ENCODE measurements around the gene PCDHAC2. TPM values are rescaled to one million over a fixed set of nuclear protein-coding genes. Genes with fewer than 3 reads are reported as not detected.

Gene PCDHAC2
- total RNA-seq, 1 donor from 2014 or later: not detected

DNA sequence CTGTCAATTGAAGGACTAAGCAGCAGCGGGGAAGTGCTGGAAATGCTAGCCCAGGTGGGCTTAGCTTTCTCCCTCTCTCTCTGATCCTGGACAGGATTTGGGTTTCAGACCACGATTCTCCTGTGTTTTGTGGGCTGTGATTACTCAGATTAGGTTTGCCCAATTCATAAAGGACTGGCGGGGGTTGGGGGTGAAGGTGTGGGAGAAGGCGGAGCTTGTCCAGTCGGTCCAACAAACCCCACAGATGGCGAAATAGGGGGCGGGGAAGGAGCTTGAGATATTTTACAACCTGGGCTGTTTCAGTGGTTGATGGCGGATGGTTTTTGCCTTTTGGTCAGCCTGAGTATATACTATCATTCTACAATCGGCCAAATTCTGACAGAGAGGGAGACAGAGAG lies 35.2 kb downstream of the PCDHAC2 start:
- intact Hi-C loops (cut with micrococcal nuclease): no loop called here
- no peak overlapping the region for H3K4me3 Mint-ChIP-seq
- no peak overlapping the region for H3K27ac Mint-ChIP-seq

DNA sequence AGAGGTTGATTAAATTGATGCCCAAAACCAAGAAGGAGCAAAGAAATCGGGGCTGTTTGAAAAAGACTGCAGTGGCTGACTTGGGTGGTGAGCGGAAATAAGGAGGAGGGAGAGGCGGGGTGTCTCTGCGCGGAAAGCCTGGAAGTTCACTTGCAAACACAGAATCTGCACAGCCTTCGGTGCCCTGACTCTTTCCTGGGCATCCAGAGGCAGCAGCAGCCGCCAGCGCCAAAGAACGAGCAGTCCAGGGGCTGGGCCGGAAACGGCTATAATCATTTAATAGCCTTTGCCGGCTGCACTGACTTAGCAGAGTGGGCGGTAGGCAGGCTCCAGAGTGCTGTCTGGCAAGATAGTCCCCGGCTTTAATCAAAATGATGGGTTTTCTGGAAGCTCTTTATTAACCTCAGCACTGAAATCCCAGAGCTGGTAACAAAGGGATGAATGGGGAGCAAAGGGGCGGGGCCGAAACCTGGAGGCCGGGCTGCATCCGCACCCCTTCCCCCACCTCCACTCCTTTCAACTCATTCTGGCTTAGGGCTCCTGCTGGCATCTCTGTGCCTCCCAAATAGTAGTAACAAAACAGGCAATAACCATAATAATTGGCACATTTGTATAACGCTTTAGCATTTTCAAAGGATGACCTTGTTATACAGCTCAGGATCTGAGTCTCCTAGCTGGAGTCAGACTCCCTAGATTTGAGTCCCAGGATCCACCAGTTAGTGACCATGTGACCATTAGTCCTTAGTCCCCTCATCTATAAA lies 35.7 kb downstream of the PCDHAC2 start:
- DNase-seq: no peak
- no peak overlapping the region for H3K4me3 Mint-ChIP-seq
- H3K36me3 Mint-ChIP-seq (ENCODE audit: low read depth): no peaks in the 10 kb centered on the region
- H3K9me3 Mint-ChIP-seq: no peaks in the 10 kb centered on the region
- peaks cover 17% of the 10 kb centered on the region for H3K27me3 Mint-ChIP-seq
- H3K27ac Mint-ChIP-seq: no peak overlapping the region
- no peaks in the 10 kb centered on the region for H3K4me1 Mint-ChIP-seq
- intact Hi-C loops (cut with micrococcal nuclease): no loop called here

More for the DNA sequence above, 35.2 kb downstream of the PCDHAC2 start:
- Mint-ChIP-seq H3K27me3 (peaks cover 17% of the 10 kb centered on the region), H3K9me3 (no peaks in the 10 kb centered on the region), H3K4me1 (no peaks in the 10 kb centered on the region), H3K36me3 (ENCODE audit: low read depth) (no peaks in the 10 kb centered on the region)
- no peak for DNase-seq

DNA sequence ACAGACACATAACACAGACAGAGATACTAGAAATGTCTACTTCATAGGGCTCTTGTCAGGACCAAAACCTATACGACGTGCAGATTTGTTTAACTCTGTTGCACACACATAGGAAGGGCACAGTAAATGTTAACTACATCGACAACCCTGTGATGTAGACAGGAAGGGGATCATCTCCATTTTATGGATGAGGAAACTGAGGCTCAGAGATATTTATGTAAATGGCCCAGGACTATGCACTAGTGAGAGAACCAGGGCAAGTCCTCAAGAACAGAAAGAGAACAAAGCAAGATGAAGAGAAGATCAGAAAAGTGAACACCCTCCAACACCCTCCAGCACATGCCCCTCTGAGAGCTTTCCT lies 36.3 kb downstream of the PCDHAC2 start:
- Mint-ChIP-seq H3K4me3 (no peak overlapping the region), H3K27ac (no peak overlapping the region), H3K4me1 (no peaks in the 10 kb centered on the region), H3K36me3 (ENCODE audit: low read depth) (no peaks in the 10 kb centered on the region), H3K9me3 (no peaks in the 10 kb centered on the region), H3K27me3 (peaks cover 17% of the 10 kb centered on the region)
- no peak for DNase-seq
- intact Hi-C loops (cut with micrococcal nuclease): no loop called here

DNA sequence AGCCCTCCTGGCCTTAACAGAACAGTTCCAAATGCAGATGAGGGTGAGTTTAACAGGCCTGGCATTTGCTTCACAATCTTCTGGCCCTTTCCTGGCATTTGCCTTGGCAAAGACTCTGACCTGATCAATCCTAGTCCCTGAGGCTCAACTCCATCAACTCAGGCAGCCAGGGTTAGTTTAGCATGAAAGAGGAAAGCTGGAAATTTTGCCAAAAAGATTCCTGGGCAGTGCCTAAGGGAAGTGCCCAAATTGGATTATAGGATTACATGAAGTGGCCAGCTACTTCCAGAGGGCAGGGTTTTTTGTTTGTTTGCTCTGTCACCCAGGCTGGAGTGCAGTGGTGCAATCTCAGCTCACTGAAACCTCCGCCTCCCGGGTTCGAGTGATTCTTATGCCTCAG lies 36.8 kb downstream of the PCDHAC2 start:
- intact Hi-C loops (cut with micrococcal nuclease): no loop called here
- H3K4me1 Mint-ChIP-seq: no peaks in the 10 kb centered on the region

DNA sequence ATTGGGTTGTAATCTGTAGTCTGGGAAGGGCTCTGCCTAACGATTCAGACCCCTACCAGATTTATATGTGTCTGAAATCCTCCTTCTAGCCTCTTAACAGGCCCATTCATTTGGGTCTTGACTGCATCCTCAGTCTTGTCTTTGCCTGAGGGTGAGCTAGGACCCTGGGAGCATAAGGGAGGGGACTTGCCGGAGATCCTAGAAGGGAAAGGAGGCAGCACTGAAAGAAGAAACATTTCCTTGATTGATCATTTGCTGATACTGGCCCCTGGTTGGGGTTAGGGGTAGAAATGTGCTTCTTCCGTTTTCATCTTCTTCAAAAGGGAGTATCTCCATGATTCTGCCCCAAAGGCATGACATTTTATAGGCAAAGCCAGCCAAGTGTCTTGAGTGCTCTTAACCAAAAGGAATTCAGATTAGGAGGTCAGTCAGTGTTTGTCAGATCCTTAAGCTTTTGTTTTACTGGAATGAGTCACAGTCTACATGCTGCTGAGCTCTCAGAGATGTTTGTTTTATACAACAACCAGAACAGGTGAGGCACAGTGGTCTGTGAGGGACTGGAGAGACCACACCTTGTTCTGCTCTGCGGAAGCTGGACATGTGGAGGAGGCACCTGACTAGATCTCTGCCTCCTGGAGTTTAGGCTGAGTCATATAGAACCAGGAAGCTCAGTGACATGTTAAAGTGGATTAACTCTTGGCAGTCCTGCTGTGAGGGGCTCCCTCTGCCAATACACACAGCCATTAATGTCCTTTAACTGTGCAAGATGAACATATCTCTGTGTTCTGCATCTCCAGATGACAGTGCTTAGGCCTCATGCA lies 37.7 kb downstream of the PCDHAC2 start:
- Mint-ChIP-seq H3K36me3 (ENCODE audit: low read depth) (no peaks in the 10 kb centered on the region), H3K4me1 (no peaks in the 10 kb centered on the region), H3K4me3 (no peak overlapping the region), H3K27ac (no peak overlapping the region), H3K9me3 (no peaks in the 10 kb centered on the region), H3K27me3 (peaks cover 17% of the 10 kb centered on the region)
- intact Hi-C loops (cut with micrococcal nuclease): no loop called here
- DNase-seq: no peak

More for the DNA sequence above, 36.8 kb downstream of the PCDHAC2 start:
- Mint-ChIP-seq H3K27ac (no peak overlapping the region), H3K36me3 (ENCODE audit: low read depth) (no peaks in the 10 kb centered on the region), H3K27me3 (peaks cover 17% of the 10 kb centered on the region), H3K9me3 (no peaks in the 10 kb centered on the region), H3K4me3 (no peak overlapping the region)
- no peak for DNase-seq

DNA sequence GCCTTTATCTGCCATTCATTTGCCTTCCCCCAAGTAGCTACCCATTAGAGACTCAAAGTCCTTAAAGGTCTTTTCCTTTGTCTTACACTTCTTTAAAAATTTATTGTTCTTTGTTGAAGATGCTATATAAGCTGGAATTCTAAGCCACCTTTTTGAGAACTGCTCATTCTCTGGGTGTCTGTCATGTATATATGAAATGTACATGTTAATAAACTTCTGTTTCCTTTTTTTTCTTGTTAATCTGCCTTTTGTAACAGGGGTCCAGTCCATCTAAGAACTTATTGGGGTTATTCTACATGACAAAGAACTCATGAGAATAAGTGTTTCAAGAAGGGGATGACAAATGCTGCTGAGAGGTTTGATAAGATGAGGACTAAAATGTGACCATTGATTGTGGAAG lies 41.5 kb downstream of the PCDHAC2 start:
- no peaks in the 10 kb centered on the region for H3K36me3 Mint-ChIP-seq (ENCODE audit: low read depth)
- intact Hi-C loops (cut with micrococcal nuclease): no loop called here
- DNase-seq: no peak
- no peak overlapping the region for H3K27ac Mint-ChIP-seq
- H3K9me3 Mint-ChIP-seq: no peaks in the 10 kb centered on the region
- no peaks in the 10 kb centered on the region for H3K27me3 Mint-ChIP-seq
- no peaks in the 10 kb centered on the region for H3K4me1 Mint-ChIP-seq
- H3K4me3 Mint-ChIP-seq: no peak overlapping the region

DNA sequence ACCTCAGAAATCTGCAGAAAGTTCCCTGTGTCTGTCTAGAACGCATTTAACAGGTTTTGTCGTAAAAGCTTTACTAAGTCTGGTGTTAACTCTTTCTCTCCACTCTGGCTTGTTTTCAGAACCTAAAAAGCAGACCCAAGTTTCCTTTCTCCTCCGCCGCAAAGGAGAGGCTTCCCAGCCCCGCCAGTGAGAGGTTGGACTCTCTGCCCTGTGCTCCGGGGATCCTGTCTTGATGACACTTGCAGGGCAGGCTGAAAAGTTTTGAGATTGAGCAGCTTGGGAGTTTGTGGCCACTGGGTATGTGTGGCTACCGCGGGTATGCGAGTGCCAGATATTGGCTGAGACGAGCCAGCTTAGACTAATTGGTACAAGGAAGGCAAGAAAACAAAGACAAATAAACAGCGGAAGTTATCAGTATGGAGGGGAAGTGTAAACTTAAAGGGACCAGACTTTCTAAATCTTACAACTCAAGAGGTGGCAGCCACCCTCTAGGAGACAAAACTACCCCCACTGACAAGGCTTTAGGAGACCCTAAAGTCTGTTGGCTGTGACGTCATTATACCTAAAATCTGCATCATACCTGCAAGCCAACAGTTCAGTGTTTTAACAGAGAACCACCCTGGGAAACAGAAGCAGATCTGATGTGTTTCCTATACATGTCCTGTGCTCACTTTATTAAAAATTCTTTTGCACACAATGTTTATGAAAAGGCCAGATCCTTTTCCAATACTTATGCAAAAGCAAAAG lies 43.9 kb downstream of the PCDHAC2 start:
- no peaks in the 10 kb centered on the region for H3K9me3 Mint-ChIP-seq
- no peaks in the 10 kb centered on the region for H3K27me3 Mint-ChIP-seq
- no peak overlapping the region for H3K27ac Mint-ChIP-seq
- intact Hi-C loops (cut with micrococcal nuclease): no loop called here
- H3K36me3 Mint-ChIP-seq (ENCODE audit: low read depth): no peaks in the 10 kb centered on the region
- H3K4me1 Mint-ChIP-seq: no peaks in the 10 kb centered on the region
- no peak for DNase-seq
- H3K4me3 Mint-ChIP-seq: no peak overlapping the region

DNA sequence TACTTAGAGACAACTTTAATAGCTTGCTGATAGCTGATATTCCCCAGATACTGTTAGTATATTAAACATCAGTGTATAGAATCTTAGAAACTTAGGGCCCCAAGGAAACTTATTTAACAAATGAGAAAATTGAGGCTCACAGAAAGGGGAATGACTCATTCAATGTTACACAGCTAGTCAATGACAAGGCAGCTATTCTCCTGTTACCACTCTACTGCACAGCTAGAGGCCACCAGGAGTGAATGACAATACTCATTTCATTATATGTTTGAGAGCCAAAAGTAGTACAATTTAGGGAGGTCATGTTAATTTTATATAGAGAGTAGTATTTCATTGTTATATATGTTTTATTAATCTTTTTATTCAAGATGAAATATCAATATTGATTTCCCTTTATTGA lies 51.7 kb downstream of the PCDHAC2 start:
- no peaks in the 10 kb centered on the region for H3K9me3 Mint-ChIP-seq
- H3K4me3 Mint-ChIP-seq: no peak overlapping the region
- H3K27me3 Mint-ChIP-seq: no peaks in the 10 kb centered on the region
- intact Hi-C loops (cut with micrococcal nuclease): no loop called here
- no peaks in the 10 kb centered on the region for H3K4me1 Mint-ChIP-seq
- no peak for DNase-seq
- H3K36me3 Mint-ChIP-seq (ENCODE audit: low read depth): no peaks in the 10 kb centered on the region
- no peak overlapping the region for H3K27ac Mint-ChIP-seq

Other genes starting within 250 kb of the PCDHAC2 start
- not detected in 2 replicates for gene PCDHA1, start 180.3 kb upstream of the PCDHAC2 start, total RNA-seq
- not detected in 2 replicates for gene PCDHA2, start 171.6 kb upstream of the PCDHAC2 start, total RNA-seq
- not detected in 2 replicates for gene PCDHA3, start 165.4 kb upstream of the PCDHAC2 start, total RNA-seq
- not detected in 2 replicates for gene PCDHA4, start 159.4 kb upstream of the PCDHAC2 start, total RNA-seq
- not detected in 2 replicates for gene PCDHA5, start 144.9 kb upstream of the PCDHAC2 start, total RNA-seq
- not detected in 2 replicates for gene PCDHA6, start 138.5 kb upstream of the PCDHAC2 start, total RNA-seq
- not detected in 2 replicates for gene PCDHA7, start 132.2 kb upstream of the PCDHAC2 start, total RNA-seq
- gene PCDHA8, start 125.3 kb upstream of the PCDHAC2 start, total RNA-seq: not detected in 2 replicates
- not detected in 2 replicates for gene PCDHA9, start 118.1 kb upstream of the PCDHAC2 start, total RNA-seq
- gene PCDHA10, start 110.6 kb upstream of the PCDHAC2 start, total RNA-seq: not detected in 2 replicates
- not detected in 2 replicates for gene PCDHA11, start 97.5 kb upstream of the PCDHAC2 start, total RNA-seq
- not detected in 2 replicates for gene PCDHA12, start 91.2 kb upstream of the PCDHAC2 start, total RNA-seq
- not detected in 2 replicates for gene PCDHA13, start 84.4 kb upstream of the PCDHAC2 start, total RNA-seq
- not detected in 2 replicates for gene PCDHAC1, start 40.2 kb upstream of the PCDHAC2 start, total RNA-seq
- not detected in 2 replicates for gene PCDHB1, start 84.9 kb downstream of the PCDHAC2 start, total RNA-seq
- 0.19 TPM in 1 of 2 replicates, not detected in the other for gene PCDHB2, start 128.1 kb downstream of the PCDHAC2 start, total RNA-seq
- gene PCDHB3, start 134.0 kb downstream of the PCDHAC2 start, total RNA-seq: not detected in 2 replicates
- not detected in 2 replicates for gene PCDHB4, start 155.3 kb downstream of the PCDHAC2 start, total RNA-seq
- gene PCDHB5, start 168.7 kb downstream of the PCDHAC2 start, total RNA-seq: not detected in 2 replicates
- gene PCDHB6, start 183.6 kb downstream of the PCDHAC2 start, total RNA-seq: not detected in 2 replicates
- gene PCDHB7, start 206.2 kb downstream of the PCDHAC2 start, total RNA-seq: not detected in 2 replicates
- not detected in 2 replicates for gene PCDHB8, start 211.3 kb downstream of the PCDHAC2 start, total RNA-seq
- not detected in 2 replicates for gene PCDHB16, start 215.9 kb downstream of the PCDHAC2 start, total RNA-seq
- not detected in 2 replicates for gene PCDHB9, start 220.7 kb downstream of the PCDHAC2 start, total RNA-seq
- gene PCDHB10, start 225.9 kb downstream of the PCDHAC2 start, total RNA-seq: not detected in 2 replicates
- not detected in 2 replicates for gene PCDHB11, start 233.2 kb downstream of the PCDHAC2 start, total RNA-seq
- not detected in 2 replicates for gene PCDHB12, start 242.2 kb downstream of the PCDHAC2 start, total RNA-seq
- gene PCDHB13, start 247.4 kb downstream of the PCDHAC2 start, total RNA-seq: 0.05 TPM in 1 of 2 replicates, not detected in the other

Measured in activated CD4-positive, alpha-beta T cell treated with anti-CD3 and anti-CD28 coated beads, Interleukin-2, amount 10 ng/mL, durations not matched to agents 24 days and 14 days (primary cell).